Spinal cord (tissue), 10 donors: ENCODE results near the gene FNDC3B. TPM values are rescaled to one million over a fixed set of nuclear protein-coding genes. Genes with fewer than 3 reads are reported as not detected.

Experiments
- DNase-seq, 6 donors: peaks; one replicate each; pipeline versions ENCODE4 v3.0.0 to v3.0.0-alpha.2; 2013 to 2015; ENCODE audit warnings: low spot score in 6 of 6, low read depth in 4 of 6
- H3K27ac ChIP-seq: one replicate; pipeline ENCODE4 v1.5.1; 2013; ENCODE audit warnings: low read depth, low read length, control low read depth
- H3K27me3 ChIP-seq: one replicate; pipeline ENCODE4 v1.6.1; 2013; ENCODE audit warnings: low read length; ENCODE audit not compliant: control insufficient read depth, insufficient read depth
- H3K36me3 ChIP-seq: one replicate; pipeline ENCODE4 v1.6.1; 2013; ENCODE audit warnings: low read length; ENCODE audit not compliant: control insufficient read depth, insufficient read depth
- H3K4me1 ChIP-seq: one replicate; pipeline ENCODE4 v1.6.1; 2013; ENCODE audit warnings: low read length; ENCODE audit not compliant: control insufficient read depth, insufficient read depth
- H3K4me3 ChIP-seq: one replicate; pipeline ENCODE4 v1.5.1; 2013; ENCODE audit warnings: low read depth, low read length, control low read depth
- H3K9me3 ChIP-seq: one replicate; pipeline ENCODE4 v1.6.1; 2013; ENCODE audit warnings: low read length; ENCODE audit not compliant: control insufficient read depth, insufficient read depth
- WGBS: methylation state at CpG from one replicate; pipeline ENCODE4 v1.1.5; 2013; ENCODE audit warnings: missing lambda C conversion rate; ENCODE audit not compliant: insufficient coverage; 5-methylcytosine and 5-hydroxymethylcytosine counted together
- polyA plus RNA-seq, 2 donors: library from polyadenylated mRNA; unstranded; fragments of 120-200 nt; gene quantifications; one replicate each; pipeline ENCODE4 v1.2.1, GENCODE V29; 2013; ENCODE audit not compliant: insufficient read length in 2 of 2
- total RNA-seq, 2 donors: library from RNA; depleted of rRNA in 1 of 2; stranded (reverse); fragments of 120-200 nt in 1 of 2; fragments of >200 nt in 1 of 2; gene quantifications; one replicate each; pipeline versions ENCODE4 v1.2.3 to v1.2.4, GENCODE V29; 2013 to 2014
- donor health status: healthy.

Gene FNDC3B
- total and polyA plus RNA-seq, 4 donors = 14.9 to 66.8 (median 40.0) TPM

DNA sequence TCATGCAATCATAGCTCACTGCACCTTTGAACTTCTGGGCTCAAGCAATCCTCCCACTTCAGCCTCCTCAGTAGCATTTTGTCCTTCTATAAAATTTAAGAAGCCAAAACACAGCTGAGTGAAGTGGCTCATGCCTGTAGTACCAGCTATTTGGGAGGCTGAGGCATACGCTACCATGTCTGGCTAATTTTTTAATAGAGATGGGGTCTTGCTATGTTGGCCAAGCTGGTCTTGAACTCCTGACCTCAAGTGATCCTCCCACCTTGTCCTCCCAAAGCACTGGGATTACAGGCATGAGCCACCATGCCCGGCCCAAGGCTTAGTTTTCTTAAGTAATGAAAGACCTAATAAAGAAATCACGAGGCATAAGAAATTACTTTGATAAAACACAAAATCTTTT, 14.7 kb upstream of the FNDC3B start:
- no peaks in the 10 kb centered on the region for H3K9me3 ChIP-seq
- no peaks in the 10 kb centered on the region for H3K4me1 ChIP-seq
- DNase-seq = no peak
- H3K4me3 ChIP-seq = no peak overlapping the region
- no peaks in the 10 kb centered on the region for H3K27me3 ChIP-seq
- H3K36me3 ChIP-seq = no peaks in the 10 kb centered on the region
- H3K27ac ChIP-seq = no peak overlapping the region
- no CpG with 5 or more reads among the region's 3 CpGs for WGBS

DNA sequence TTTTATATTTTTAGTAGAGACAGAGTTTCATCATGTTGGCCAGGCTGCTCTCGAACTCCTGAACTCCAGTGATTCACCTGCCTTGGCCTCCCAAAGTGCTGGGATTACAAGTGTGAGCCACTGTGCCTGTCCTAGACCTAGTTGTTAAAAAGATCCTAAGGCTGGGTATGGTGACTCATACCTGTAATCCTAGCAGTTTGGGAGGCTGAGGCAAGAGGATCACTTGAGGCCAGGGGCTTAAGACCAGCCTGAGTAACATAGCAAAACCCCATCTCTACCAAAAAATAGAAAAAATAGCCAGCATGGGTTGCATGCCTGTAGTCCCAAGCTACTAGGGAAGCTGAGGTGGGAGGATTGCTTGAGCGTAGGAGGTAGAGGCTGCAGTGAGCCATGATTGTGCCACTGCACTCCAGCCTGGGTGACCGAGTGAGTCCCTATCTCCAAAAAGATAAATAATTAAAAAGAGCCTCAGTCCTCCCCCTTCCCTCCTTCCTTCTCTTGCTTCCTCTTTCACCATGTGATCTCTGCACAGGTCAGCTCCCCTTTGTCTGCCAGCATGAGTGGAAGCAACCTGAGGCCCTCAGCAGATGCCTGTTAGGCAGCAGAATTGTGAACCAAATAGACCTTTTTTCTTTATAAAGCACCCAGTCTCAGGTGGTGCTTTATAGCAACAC, 9.8 kb upstream of the FNDC3B start:
- H3K9me3 ChIP-seq = no peaks in the 10 kb centered on the region
- no peak overlapping the region for H3K4me3 ChIP-seq
- no peak for DNase-seq
- H3K27me3 ChIP-seq = no peaks in the 10 kb centered on the region
- no peaks in the 10 kb centered on the region for H3K4me1 ChIP-seq
- H3K27ac ChIP-seq = no peak overlapping the region
- no peaks in the 10 kb centered on the region for H3K36me3 ChIP-seq
- 80% methylated on average over 1 of the region's 3 CpGs for WGBS

DNA sequence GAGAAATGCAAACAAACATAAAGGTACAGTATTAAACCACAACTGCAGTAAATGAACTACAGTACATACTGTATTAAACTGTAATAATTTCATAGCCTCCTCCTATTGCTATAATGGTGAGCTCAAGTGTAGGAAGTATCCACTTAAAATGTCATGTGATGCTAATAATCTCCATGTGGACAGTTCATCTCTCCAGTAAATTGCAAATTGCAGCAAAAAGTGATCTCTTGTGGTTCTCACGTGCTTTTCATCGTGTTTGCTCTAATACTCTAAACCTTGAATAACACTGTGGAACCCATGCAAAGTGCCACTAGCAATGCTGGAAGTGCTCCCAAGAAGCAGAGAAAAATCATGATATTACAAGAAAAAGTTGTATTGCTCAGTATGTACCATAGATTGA, 9.2 kb upstream of the FNDC3B start:
- no peaks in the 10 kb centered on the region for H3K27me3 ChIP-seq
- H3K9me3 ChIP-seq = no peaks in the 10 kb centered on the region
- no peak overlapping the region for H3K4me3 ChIP-seq
- no peaks in the 10 kb centered on the region for H3K4me1 ChIP-seq
- no peak overlapping the region for H3K27ac ChIP-seq
- WGBS = no CpG with 5 or more reads among the region's 2 CpGs
- no peaks in the 10 kb centered on the region for H3K36me3 ChIP-seq
- peak in 2 of 6 donors; percentile 12 to 82 for DNase-seq

DNA sequence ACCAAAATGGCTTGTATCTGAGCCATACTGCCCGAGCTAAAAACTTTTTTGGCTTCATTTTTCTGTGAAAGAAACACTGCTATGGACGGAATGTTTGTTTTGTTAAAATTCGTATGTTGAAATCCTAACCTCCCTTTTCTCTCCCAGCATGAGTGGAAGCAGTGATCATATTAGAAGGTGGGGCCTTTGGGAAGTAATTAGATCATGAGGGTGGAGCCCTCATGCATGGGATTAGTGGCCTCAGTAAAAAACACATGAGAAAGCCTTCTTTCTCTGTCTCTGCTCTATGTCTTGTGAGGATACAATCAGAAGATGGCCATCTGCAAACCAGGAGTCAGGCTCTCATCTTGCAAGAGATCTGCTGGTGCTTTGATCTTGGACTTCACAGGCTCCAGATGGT, 7.4 kb upstream of the FNDC3B start:
- Histone ChIP-seq H3K9me3 (no peaks in the 10 kb centered on the region), H3K36me3 (no peaks in the 10 kb centered on the region), H3K4me1 (no peaks in the 10 kb centered on the region), H3K27me3 (no peaks in the 10 kb centered on the region), H3K27ac (no peak overlapping the region), H3K4me3 (no peak overlapping the region)
- no CpG with 5 or more reads among the region's 3 CpGs for WGBS
- no peak for DNase-seq

DNA sequence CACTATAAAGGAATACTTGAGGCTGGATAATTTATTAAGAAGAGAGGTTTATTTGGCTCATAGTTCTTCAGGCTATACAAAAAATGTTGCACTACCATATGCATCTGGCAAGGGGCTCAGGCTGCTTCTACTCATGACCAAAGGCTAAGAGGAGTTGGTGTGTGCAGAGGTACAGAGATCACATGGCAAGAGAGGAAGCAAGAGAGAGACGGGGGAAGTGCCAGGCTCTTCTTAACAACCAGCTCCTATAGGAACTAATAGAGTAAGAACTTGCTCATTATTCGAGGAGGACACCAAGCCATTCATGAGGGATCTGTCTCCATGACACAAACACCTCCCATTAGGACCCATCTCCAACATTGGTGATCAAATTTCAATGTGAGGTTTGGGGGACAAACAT, 6.0 kb upstream of the FNDC3B start:
- Histone ChIP-seq H3K4me1 (no peaks in the 10 kb centered on the region), H3K4me3 (no peak overlapping the region), H3K27ac (no peak overlapping the region), H3K36me3 (no peaks in the 10 kb centered on the region), H3K9me3 (no peaks in the 10 kb centered on the region), H3K27me3 (no peaks in the 10 kb centered on the region)
- no CpG with 5 or more reads among the region's 2 CpGs for WGBS
- DNase-seq = no peak

DNA sequence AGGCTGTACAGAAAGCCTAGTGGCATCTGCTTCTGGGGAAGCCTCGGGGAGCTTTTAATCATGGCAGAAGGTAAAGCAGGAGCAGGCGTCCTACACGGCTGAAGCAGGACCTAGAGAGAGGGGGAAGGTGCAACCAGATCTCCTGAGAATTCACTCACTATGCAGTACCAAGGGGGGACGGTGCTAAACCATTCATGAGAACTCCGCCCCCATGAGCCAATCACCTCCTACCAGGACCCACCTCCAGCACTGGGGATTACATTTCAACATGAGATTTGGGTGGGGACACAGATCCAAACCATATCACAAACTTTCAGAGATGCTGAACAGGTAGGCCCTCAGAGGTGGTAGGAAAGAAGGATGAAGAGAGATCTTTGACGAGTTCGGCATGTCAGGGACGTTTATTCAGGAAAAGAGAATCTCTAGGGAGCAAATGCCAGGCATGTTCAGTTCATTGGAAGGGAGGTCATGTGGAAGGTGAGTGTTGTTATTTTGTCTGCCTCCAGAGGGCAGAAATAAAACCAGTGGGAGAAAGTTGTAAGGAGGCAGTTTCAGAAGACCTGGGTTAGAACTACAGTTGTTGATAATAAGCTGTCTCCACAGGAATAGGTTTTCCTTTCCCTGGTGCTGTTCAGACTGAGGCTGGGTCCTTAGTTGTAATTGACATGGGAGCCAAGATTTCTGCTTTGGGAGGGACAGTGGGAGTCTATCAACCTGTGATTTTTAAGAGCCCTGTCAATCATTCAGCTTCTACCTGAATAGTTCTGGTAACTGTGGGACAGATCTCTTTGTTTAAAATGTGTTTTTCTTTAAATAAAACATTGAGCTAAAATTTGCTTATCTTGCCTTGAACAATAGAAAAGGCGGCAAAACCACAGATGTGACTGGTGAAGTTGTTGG, 4.3 kb upstream of the FNDC3B start:
- H3K4me3 ChIP-seq = no peak overlapping the region
- peaks cover 3% of the 10 kb centered on the region for H3K4me1 ChIP-seq
- no peak overlapping the region for H3K27ac ChIP-seq
- WGBS = 84% methylated on average over 6 of the region's 9 CpGs
- H3K9me3 ChIP-seq = no peaks in the 10 kb centered on the region
- H3K36me3 ChIP-seq = no peaks in the 10 kb centered on the region
- DNase-seq = no peak
- H3K27me3 ChIP-seq = no peaks in the 10 kb centered on the region

GRCh38 chr3:172036541-172037215, 2.7 kb upstream of the FNDC3B start:
- Histone ChIP-seq H3K27ac (no peak overlapping the region), H3K4me1 (peaks cover 12% of the 10 kb centered on the region), H3K36me3 (no peaks in the 10 kb centered on the region), H3K9me3 (no peaks in the 10 kb centered on the region), H3K4me3 (no peak overlapping the region), H3K27me3 (no peaks in the 10 kb centered on the region)
- DNase-seq = no peak

- Histone ChIP-seq H3K27me3 (no peaks in the 10 kb centered on the region), H3K36me3 (no peaks in the 10 kb centered on the region), H3K4me3 (peak overlapping the region; percentile 90), H3K27ac (peak overlapping the region; percentile 97), H3K9me3 (no peaks in the 10 kb centered on the region), H3K4me1 (peaks cover 13% of the 10 kb centered on the region)
- WGBS = 6% methylated on average over 6 of the region's 12 CpGs
- DNase-seq = no peak
Measured at GRCh38 chr3:172038798-172039435, 461 bp upstream of the FNDC3B start.
